Breast epithelium (tissue), 3 donors: Measurements from ENCODE around the gene RTTN.

Experiments used
- CTCF ChIP-seq, 3 donors: fragments of 450-650 bp; IDR thresholded peaks; one replicate each; pipeline ENCODE4 v1.5.1; 2016 to 2017; ENCODE audit warnings: antibody characterized with exemption in 3 of 3, mild to moderate bottlenecking in 3 of 3, moderate library complexity in 3 of 3
- POLR2A ChIP-seq: fragments of 450-650 bp; IDR thresholded peaks from one replicate; pipeline ENCODE4 v1.6.1; 2016; ENCODE audit warnings: antibody characterized with exemption, mild to moderate bottlenecking, moderate library complexity
- POLR2AphosphoS5 ChIP-seq, 3 donors: sonication (generic); formaldehyde crosslinking; IDR thresholded peaks; one replicate each; pipeline ENCODE4 v1.6.1; 2017; ENCODE audit warnings: antibody characterized with exemption in 3 of 3

- no peak for TF ChIP-seq CTCF (IDR thresholded peaks at IDR 0.05)
- TF ChIP-seq POLR2AphosphoS5 (IDR thresholded peaks at IDR 0.05): no peak
- TF ChIP-seq POLR2A: no peak
Measured at GRCh38 chr18:70181725-70182124, 23.8 kb downstream of the RTTN start.
